ENCODE results near the gene TPRX2. TPM values are rescaled to one million over a fixed set of nuclear protein-coding genes. Genes with fewer than 3 reads are reported as not detected.
A peak's percentile ranks its signal among the peaks of the same experiment; 100 is the strongest.
"Not testable (repeated sequence)": the region's sequence is repeated elsewhere in the genome, so short reads cannot be mapped to it uniquely, and the experiment has no call there.

Gene TPRX2
- not detected for total RNA-seq
- long read RNA-seq, result 0 reads

- intact Hi-C loops (cut with DNase I); ATAC-seq; DNase-seq: not testable (repeated sequence)
Observed at GRCh38 chr19:47858646-47859285, at the start of gene TPRX2. Gene TPRX2, plus strand, starts transcription at chr19:47859235. Its CDS starts 12 bp downstream, at chr19:47859247.

- DNase-seq (peak; percentile 77), ATAC-seq (peak; percentile 41 to 67)
- intact Hi-C loops (cut with DNase I), result loop anchor here in 1 of 2 donors (5.0 kb wide), 1 partner anchor 49 kb away; no protein-coding TSS in a partner anchor
Observed at GRCh38 chr19:47813304-47813994, 45.6 kb upstream of the TPRX2 start.

GRCh38 chr19:47813995-47814328 lies 45.1 kb upstream of the TPRX2 start:
- no peak for ATAC-seq
- no peak for DNase-seq
- intact Hi-C loops (cut with DNase I), result loop anchor here in 1 of 2 donors (5.0 kb wide), 1 partner anchor 48 kb away; no protein-coding TSS in a partner anchor

- intact Hi-C loops (cut with DNase I); DNase-seq; ATAC-seq: not testable (repeated sequence)
Observed at GRCh38 chr19:47816270-47816669, 42.8 kb upstream of the TPRX2 start.

- intact Hi-C loops (cut with DNase I); ATAC-seq; DNase-seq: not testable (repeated sequence)
Observed at GRCh38 chr19:47818221-47818620, 40.8 kb upstream of the TPRX2 start.

GRCh38 chr19:47819858-47820257 lies 39.2 kb upstream of the TPRX2 start:
- intact Hi-C loops (cut with DNase I), result no loop called here
- DNase-seq, result no peak
- no peak for ATAC-seq

GRCh38 chr19:47820410-47820809 lies 38.6 kb upstream of the TPRX2 start:
- ATAC-seq (no peak), DNase-seq (no peak)
- intact Hi-C loops (cut with DNase I), result no loop called here

- DNase-seq (no peak), ATAC-seq (no peak)
- intact Hi-C loops (cut with DNase I), result no loop called here
Observed at GRCh38 chr19:47821460-47822020, 37.5 kb upstream of the TPRX2 start, which contains the start of gene CRX. Gene CRX, plus strand, starts transcription at chr19:47821937. Its CDS starts 12,507 bp downstream, at chr19:47834444.

GRCh38 chr19:47824396-47824795 lies 34.6 kb upstream of the TPRX2 start:
- ATAC-seq (no peak), DNase-seq (no peak)
- intact Hi-C loops (cut with DNase I), result no loop called here

GRCh38 chr19:47826800-47827199 lies 32.2 kb upstream of the TPRX2 start:
- DNase-seq (no peak), ATAC-seq (no peak)
- intact Hi-C loops (cut with DNase I), result no loop called here

GRCh38 chr19:47832723-47833122 lies 26.3 kb upstream of the TPRX2 start:
- DNase-seq, result no peak
- intact Hi-C loops (cut with DNase I), result no loop called here
- no peak for ATAC-seq

GRCh38 chr19:47836038-47836437 lies 23.0 kb upstream of the TPRX2 start:
- DNase-seq (no peak), ATAC-seq (no peak)
- intact Hi-C loops (cut with DNase I), result no loop called here

GRCh38 chr19:47839411-47839810 lies 19.6 kb upstream of the TPRX2 start:
- ATAC-seq (no peak), DNase-seq (no peak)
- intact Hi-C loops (cut with DNase I), result no loop called here

- intact Hi-C loops (cut with DNase I), result no loop called here
- ATAC-seq, result no peak
- DNase-seq, result no peak
Observed at GRCh38 chr19:47839913-47840312, 19.1 kb upstream of the TPRX2 start.

- intact Hi-C loops (cut with DNase I), result no loop called here
- no peak for ATAC-seq
- DNase-seq, result no peak
Observed at GRCh38 chr19:47842941-47843340, 16.1 kb upstream of the TPRX2 start.

- intact Hi-C loops (cut with DNase I), result no loop called here
- ATAC-seq (no peak), DNase-seq (no peak)
Observed at GRCh38 chr19:47848425-47848822, 10.6 kb upstream of the TPRX2 start.

- DNase-seq (no peak), ATAC-seq (no peak)
- intact Hi-C loops (cut with DNase I), result no loop called here
Observed at GRCh38 chr19:47848823-47849473, 10.1 kb upstream of the TPRX2 start.

- intact Hi-C loops (cut with DNase I), result no loop called here
- ATAC-seq (no peak), DNase-seq (no peak)
Observed at GRCh38 chr19:47853003-47853402, 6.0 kb upstream of the TPRX2 start.

GRCh38 chr19:47854459-47854858 lies 4.6 kb upstream of the TPRX2 start:
- intact Hi-C loops (cut with DNase I), result no loop called here
- no peak for ATAC-seq
- DNase-seq, result no peak

- ATAC-seq; intact Hi-C loops (cut with DNase I); DNase-seq: not testable (repeated sequence)
Observed at GRCh38 chr19:47858231-47858630, 804 bp upstream of the TPRX2 start.

Data from left cardiac atrium (tissue), 4 donors.